Caco-2 (cell line): ENCODE measurements around the gene TMEM198. TPM values are rescaled to one million over a fixed set of nuclear protein-coding genes. Genes with fewer than 3 reads are reported as not detected.

ENCODE experiments used
- BruUV-seq: library from RNA; stranded (reverse); fragments of 400-500 nt; replicated peaks from 2 replicates; lab custom pipeline; 2021; lab: Mats Ljungman, UMichigan
- CTCF ChIA-PET: fragments of 300-600 bp; sonication (Branson Sonifier 250); formaldehyde crosslinking; loops from one replicate; lab custom pipeline; 2022; ENCODE audit warnings: antibody characterized with exemption; lab: Charles Lee
- POLR2A ChIA-PET: fragments of 300-600 bp; sonication (Branson Sonifier 250); formaldehyde crosslinking; loops from one replicate; lab custom pipeline; 2022; ENCODE audit warnings: antibody characterized with exemption; lab: Charles Lee
- DNase-seq, 2 experiments: peaks; one replicate each; pipeline versions ENCODE4 v3.0.0 to v3.0.0-alpha.2; 2020 to 2022
- H3K27me3 ChIP-seq: replicated peaks from 2 replicates; pipeline ENCODE4 v1.6.0; 2011; ENCODE audit warnings: low read length; ENCODE audit not compliant: control insufficient read depth, insufficient read depth
- H3K36me3 ChIP-seq: 2 replicates; pipeline ENCODE4 v1.5.1; 2011; ENCODE audit warnings: low read length; ENCODE audit not compliant: control insufficient read depth, insufficient read depth
- H3K4me1 ChIP-seq: fragments of 250-450 bp; sonication (Bioruptor Pico); 2 replicates; pipeline ENCODE4 v1.5.1; 2020; ENCODE audit warnings: mild to moderate bottlenecking
- H3K4me3 ChIP-seq: 2 replicates; pipeline ENCODE4 v1.5.1; 2011; ENCODE audit warnings: low read depth, mild to moderate bottlenecking, control low read depth, low read length
- H3K9me3 ChIP-seq: fragments of 250-450 bp; sonication (Bioruptor Pico); 2 replicates; pipeline ENCODE4 v1.5.1; 2020; ENCODE audit warnings: mild to moderate bottlenecking, moderate library complexity
- H3K27ac Mint-ChIP-seq: one replicate; pipeline ENCODE4 v1.8.0; 2022; ENCODE audit warnings: mixed read lengths; ENCODE audit not compliant: unreplicated experiment
- H3K27me3 Mint-ChIP-seq: one replicate; pipeline ENCODE4 v1.8.0; 2022; ENCODE audit warnings: mixed read lengths; ENCODE audit not compliant: insufficient read depth, unreplicated experiment
- H3K36me3 Mint-ChIP-seq: one replicate; pipeline ENCODE4 v1.8.0; 2022; ENCODE audit warnings: mild to moderate bottlenecking, mixed read lengths; ENCODE audit not compliant: insufficient read depth, unreplicated experiment
- H3K4me1 Mint-ChIP-seq: one replicate; pipeline ENCODE4 v1.8.0; 2022; ENCODE audit warnings: low read depth, mixed read lengths; ENCODE audit not compliant: unreplicated experiment
- H3K4me3 Mint-ChIP-seq: one replicate; pipeline ENCODE4 v1.8.0; 2022; ENCODE audit warnings: mild to moderate bottlenecking, moderate library complexity, mixed read lengths; ENCODE audit not compliant: unreplicated experiment
- H3K9me3 Mint-ChIP-seq: one replicate; pipeline ENCODE4 v1.8.0; 2022; ENCODE audit warnings: mixed read lengths; ENCODE audit not compliant: unreplicated experiment
- CTCF ChIP-seq, 2 experiments: fragments of 200-600 bp in 1 of 2; IDR thresholded peaks; 1 replicate in 1 of 2; 2 replicates in 1 of 2; pipeline versions ENCODE4 v1.5.1 to v1.8.0; 2011 to 2022; ENCODE audit warnings: antibody characterized with exemption in 1 of 2, control low read depth in 1 of 2, inconsistent platforms in 1 of 2, low read depth in 1 of 2, low read length in 1 of 2, mild to moderate bottlenecking in 1 of 2, moderate library complexity in 1 of 2; ENCODE audit not compliant: insufficient read depth in 1 of 2, severe bottlenecking in 1 of 2, unreplicated experiment in 1 of 2
- intact Hi-C: fragments of 100-400 bp; cut with micrococcal nuclease; formaldehyde crosslinking; loops from one replicate; pipeline ENCODE4 v1.10.0; 2022; ENCODE audit not compliant: unreplicated experiment
- total RNA-seq: library from RNA; stranded (reverse); gene quantifications from 2 replicates; pipeline ENCODE4 v1.2.3, GENCODE V29; 2022

Gene TMEM198
- total RNA-seq, 1 experiment from 2014 or later, result 8.5 TPM

GRCh38 chr2:219563271-219563928 is 19.6 kb downstream of the TMEM198 start:
- H3K4me1 ChIP-seq, result peaks cover 25% of the 10 kb centered on the region
- ChIA-PET POLR2A (interaction anchor here (0.6 to 2.1 kb wide), 2 partner anchors 34 to 521 kb away, joined by 4 to 13 read pairs; partner anchors contain the start of gene STK11IP), CTCF (no interaction called here)
- H3K36me3 ChIP-seq, result no peaks in the 10 kb centered on the region
- no peaks in the 10 kb centered on the region; the same call in 1 of the 2 replicates for H3K27me3 ChIP-seq
- H3K27me3 Mint-ChIP-seq, result no peaks in the 10 kb centered on the region
- no peak overlapping the region for H3K4me3 ChIP-seq
- DNase-seq, result no peak
- no peaks in the 10 kb centered on the region for H3K9me3 Mint-ChIP-seq
- H3K9me3 ChIP-seq, result no peaks in the 10 kb centered on the region
- no TSS peak for BruUV-seq
- no peak overlapping the region for H3K27ac Mint-ChIP-seq
- peaks cover 18% of the 10 kb centered on the region for H3K36me3 Mint-ChIP-seq
- no peak for TF ChIP-seq CTCF (IDR thresholded peaks at IDR 0.05; ENCODE audit: insufficient read depth in 1 of 2, low read depth in 1 of 2, low read length in 1 of 2, severe bottlenecking in 1 of 2, unreplicated experiment in 1 of 2)
- no peak overlapping the region for H3K4me3 Mint-ChIP-seq
- intact Hi-C loops, result loop anchor here (5.0 kb wide), 1 partner anchor 34 kb away; the partner anchor contains the start of gene STK11IP
- peaks cover 15% of the 10 kb centered on the region for H3K4me1 Mint-ChIP-seq

- Histone ChIP-seq H3K4me3 (no peak overlapping the region), H3K27me3 (no peaks in the 10 kb centered on the region), H3K9me3 (no peaks in the 10 kb centered on the region), H3K4me1 (peaks cover 32% of the 10 kb centered on the region), H3K36me3 (no peaks in the 10 kb centered on the region)
- H3K36me3 Mint-ChIP-seq, result peaks cover 18% of the 10 kb centered on the region
- no peaks in the 10 kb centered on the region for H3K9me3 Mint-ChIP-seq
- intact Hi-C loops, result no loop called here
- peaks cover 15% of the 10 kb centered on the region for H3K4me1 Mint-ChIP-seq
- no peaks in the 10 kb centered on the region for H3K27me3 Mint-ChIP-seq
- POLR2A ChIA-PET, result interaction anchor here (0.6 kb wide), 1 partner anchor 10 kb away, joined by 3 read pairs; no protein-coding TSS in a partner anchor
- DNase-seq, result no peak
- TF ChIP-seq CTCF (IDR thresholded peaks at IDR 0.05; ENCODE audit: insufficient read depth in 1 of 2, low read depth in 1 of 2, low read length in 1 of 2, severe bottlenecking in 1 of 2, unreplicated experiment in 1 of 2), result no peak
- no TSS peak for BruUV-seq
- H3K4me3 Mint-ChIP-seq, result no peak overlapping the region
- CTCF ChIA-PET, result no interaction called here
- no peak overlapping the region for H3K27ac Mint-ChIP-seq
These were observed 21.6 kb downstream of the TMEM198 start for GRCh38 chr2:219565130-219566080.

- BruUV-seq, result no TSS peak
- intact Hi-C loops, result no loop called here
- H3K27me3 ChIP-seq, result no peaks in the 10 kb centered on the region
- H3K27me3 Mint-ChIP-seq, result no peaks in the 10 kb centered on the region
- no peaks in the 10 kb centered on the region for H3K36me3 ChIP-seq
- peaks cover 5% of the 10 kb centered on the region for H3K4me1 Mint-ChIP-seq
- peaks cover 12% of the 10 kb centered on the region for H3K36me3 Mint-ChIP-seq
- H3K9me3 ChIP-seq, result no peaks in the 10 kb centered on the region
- no peak overlapping the region for H3K4me3 Mint-ChIP-seq
- ChIA-PET POLR2A (no interaction called here), CTCF (no interaction called here)
- no peak for DNase-seq
- no peak overlapping the region for H3K4me3 ChIP-seq
- H3K9me3 Mint-ChIP-seq, result no peaks in the 10 kb centered on the region
- no peak overlapping the region for H3K27ac Mint-ChIP-seq
- no peak for TF ChIP-seq CTCF (IDR thresholded peaks at IDR 0.05; ENCODE audit: insufficient read depth in 1 of 2, low read depth in 1 of 2, low read length in 1 of 2, severe bottlenecking in 1 of 2, unreplicated experiment in 1 of 2)
- peaks cover 23% of the 10 kb centered on the region for H3K4me1 ChIP-seq
These were observed 22.8 kb downstream of the TMEM198 start for GRCh38 chr2:219566640-219567039.
